GM06990 (cell line): ENCODE measurements around the gene BAG2.

Experiments
- DNase-seq: peaks from one replicate; pipeline ENCODE4 v3.0.0-alpha.2; 2011; ENCODE audit not compliant: insufficient read length; ENCODE audit errors: extremely low read depth
- H3K27me3 ChIP-seq: replicated peaks from 2 replicates; pipeline ENCODE4 v1.6.0; 2011; ENCODE audit warnings: low read length; ENCODE audit not compliant: control insufficient read depth, insufficient read depth
- H3K36me3 ChIP-seq: 2 replicates; pipeline ENCODE4 v1.5.1; 2011; ENCODE audit warnings: low read length; ENCODE audit not compliant: control insufficient read depth, insufficient read depth
- H3K4me3 ChIP-seq: replicated peaks from 2 replicates; pipeline ENCODE4 v1.5.1; 2011; ENCODE audit warnings: low read depth, mild to moderate bottlenecking, control low read depth, low read length
- TF ChIP-seq, protein P1 (sequence below): IDR thresholded peaks from 2 replicates; pipeline ENCODE4 v1.5.1; 2011; ENCODE audit warnings: low read length, control low read depth, mild to moderate bottlenecking, inconsistent platforms; ENCODE audit not compliant: insufficient read depth, poor library complexity, severe bottlenecking

The BAG2 gene

DNA sequence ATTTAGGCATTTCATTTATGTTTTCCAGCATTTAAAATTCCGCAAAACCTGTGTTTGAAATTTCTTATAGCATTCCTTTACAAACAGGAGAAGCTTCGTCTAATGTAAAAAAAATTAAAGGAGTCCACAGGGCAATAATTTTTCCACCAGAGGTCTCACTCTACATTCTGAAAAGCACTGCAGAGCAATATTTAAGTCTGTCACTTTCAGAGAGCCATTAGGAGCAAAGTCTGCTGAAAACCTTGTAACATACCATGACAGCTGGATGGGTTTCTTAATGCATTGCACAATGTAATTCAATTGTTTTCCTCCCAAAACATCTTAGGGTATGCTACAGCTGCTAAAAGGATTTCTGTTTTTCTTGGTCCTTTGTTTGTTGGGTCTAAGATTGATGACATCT is 18.0 kb downstream of the BAG2 start:
- Histone ChIP-seq H3K4me3 (no peak overlapping the region), H3K36me3 (no peaks in the 10 kb centered on the region; the same call in 1 of the 2 replicates), H3K27me3 (no peaks in the 10 kb centered on the region)
- no peak for DNase-seq
- TF ChIP-seq, protein P1, sequence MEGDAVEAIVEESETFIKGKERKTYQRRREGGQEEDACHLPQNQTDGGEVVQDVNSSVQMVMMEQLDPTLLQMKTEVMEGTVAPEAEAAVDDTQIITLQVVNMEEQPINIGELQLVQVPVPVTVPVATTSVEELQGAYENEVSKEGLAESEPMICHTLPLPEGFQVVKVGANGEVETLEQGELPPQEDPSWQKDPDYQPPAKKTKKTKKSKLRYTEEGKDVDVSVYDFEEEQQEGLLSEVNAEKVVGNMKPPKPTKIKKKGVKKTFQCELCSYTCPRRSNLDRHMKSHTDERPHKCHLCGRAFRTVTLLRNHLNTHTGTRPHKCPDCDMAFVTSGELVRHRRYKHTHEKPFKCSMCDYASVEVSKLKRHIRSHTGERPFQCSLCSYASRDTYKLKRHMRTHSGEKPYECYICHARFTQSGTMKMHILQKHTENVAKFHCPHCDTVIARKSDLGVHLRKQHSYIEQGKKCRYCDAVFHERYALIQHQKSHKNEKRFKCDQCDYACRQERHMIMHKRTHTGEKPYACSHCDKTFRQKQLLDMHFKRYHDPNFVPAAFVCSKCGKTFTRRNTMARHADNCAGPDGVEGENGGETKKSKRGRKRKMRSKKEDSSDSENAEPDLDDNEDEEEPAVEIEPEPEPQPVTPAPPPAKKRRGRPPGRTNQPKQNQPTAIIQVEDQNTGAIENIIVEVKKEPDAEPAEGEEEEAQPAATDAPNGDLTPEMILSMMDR: no peak

DNA sequence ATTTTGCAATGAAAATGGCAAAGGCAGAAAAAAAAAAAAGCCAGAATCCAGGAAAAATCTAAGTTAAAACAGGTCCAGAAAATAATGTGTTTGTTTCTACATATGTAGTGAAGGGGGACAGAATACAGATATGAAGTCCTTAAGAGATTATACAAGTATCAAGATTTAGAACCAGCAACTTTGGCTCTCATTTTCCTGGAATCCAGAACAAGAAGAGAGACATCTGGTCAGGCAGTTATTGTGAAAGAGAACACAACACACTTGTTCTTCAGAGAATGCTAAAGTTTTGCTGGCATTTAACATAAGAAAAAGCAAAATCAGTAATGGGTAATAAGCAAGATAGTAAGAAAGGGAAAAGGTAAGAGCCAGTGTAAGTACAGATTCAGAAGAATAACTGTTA is 21.1 kb downstream of the BAG2 start:
- no peak for DNase-seq
- H3K36me3 ChIP-seq: no peaks in the 10 kb centered on the region; the same call in 1 of the 2 replicates
- TF ChIP-seq, protein P1: no peak
- H3K27me3 ChIP-seq: no peaks in the 10 kb centered on the region
- no peak overlapping the region for H3K4me3 ChIP-seq

DNA sequence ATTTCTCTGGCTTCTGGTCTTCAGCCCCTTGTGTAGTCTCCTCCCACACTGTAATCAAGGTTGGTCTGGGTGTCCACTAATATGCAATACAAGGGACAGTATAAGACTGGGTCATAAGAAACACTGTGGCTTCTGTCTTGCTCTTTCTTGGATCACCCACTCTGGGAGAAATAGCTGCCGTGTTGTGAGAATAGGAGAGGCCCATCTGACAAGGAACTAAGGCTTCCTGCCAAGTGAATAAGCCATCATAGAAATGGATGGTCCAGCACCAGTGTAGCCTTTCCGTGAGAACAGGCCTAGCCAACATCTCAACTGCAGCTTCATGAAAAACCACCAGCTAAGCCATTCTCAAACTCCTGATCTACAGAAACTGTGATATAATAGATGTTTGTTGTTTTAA is 23.3 kb downstream of the BAG2 start:
- Histone ChIP-seq H3K4me3 (no peak overlapping the region), H3K36me3 (no peaks in the 10 kb centered on the region), H3K27me3 (no peaks in the 10 kb centered on the region)
- DNase-seq: no peak
- TF ChIP-seq, protein P1: no peak

DNA sequence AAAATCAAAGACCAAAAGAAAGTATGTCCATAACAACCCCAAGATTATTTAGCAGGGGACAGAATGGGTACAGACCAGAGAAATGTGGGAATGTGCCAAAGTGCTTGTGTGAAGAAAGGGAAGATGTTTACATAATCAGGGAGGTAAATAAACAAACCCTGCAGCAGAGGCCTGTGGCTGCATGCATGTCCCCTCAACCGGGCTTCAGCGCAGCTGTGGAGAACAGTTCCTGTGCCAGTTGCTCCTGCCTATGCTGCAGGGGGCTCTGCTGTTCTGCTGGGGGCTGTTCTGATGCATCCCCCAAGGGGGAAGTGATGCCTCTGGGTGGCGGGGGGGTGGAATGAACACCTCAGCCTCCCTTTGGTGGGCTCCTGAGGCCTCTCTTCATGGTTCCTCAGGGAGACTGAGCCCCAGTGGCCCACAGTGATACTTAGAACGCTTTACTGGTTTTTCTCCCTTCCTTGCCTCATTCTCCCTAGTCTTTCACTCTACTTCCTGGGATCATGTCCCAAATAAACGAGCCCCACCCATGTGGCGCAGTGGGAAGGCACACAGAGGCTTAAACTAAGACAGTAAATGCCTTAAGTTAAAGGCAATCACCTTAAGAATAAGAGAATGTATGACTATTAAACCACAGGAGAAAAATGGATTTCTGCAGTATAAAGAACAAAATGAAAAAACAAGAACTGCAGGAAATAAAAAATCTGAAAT is 27.0 kb downstream of the BAG2 start:
- TF ChIP-seq, protein P1: no peak
- Histone ChIP-seq H3K4me3 (no peak overlapping the region), H3K36me3 (no peaks in the 10 kb centered on the region), H3K27me3 (no peaks in the 10 kb centered on the region)
- DNase-seq: no peak

DNA sequence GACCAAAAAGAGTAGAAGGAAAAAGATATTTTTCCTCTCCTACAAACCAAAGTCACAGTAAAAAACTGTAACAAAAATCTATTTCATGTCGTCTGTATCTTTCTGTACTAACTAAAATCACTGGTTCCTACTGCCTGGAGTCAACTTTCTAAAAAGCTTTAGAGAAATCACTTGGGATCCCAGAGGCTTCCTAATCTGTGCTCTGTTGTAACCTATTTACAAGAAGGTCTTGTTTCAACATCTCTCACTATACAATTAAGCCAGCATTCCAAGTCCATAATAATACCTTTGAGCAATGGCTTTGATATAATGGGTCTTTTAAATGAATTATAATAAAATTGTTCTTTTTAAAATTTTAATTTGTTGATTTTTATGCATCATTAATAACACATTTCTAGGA is 29.6 kb downstream of the BAG2 start:
- TF ChIP-seq, protein P1: no peak
- H3K27me3 ChIP-seq: no peaks in the 10 kb centered on the region

More for the DNA sequence above, 29.6 kb downstream of the BAG2 start:
- Histone ChIP-seq H3K36me3 (no peaks in the 10 kb centered on the region), H3K4me3 (no peak overlapping the region)
- no peak for DNase-seq
